Measurements from ENCODE around the gene CTSC. TPM values are rescaled to one million over a fixed set of nuclear protein-coding genes. Genes with fewer than 3 reads are reported as not detected.

The CTSC gene
- 100 to 1,000 TPM; 119 to 122 TPM for total RNA-seq

- ChIA-PET POLR2A (interaction anchor here (0.7 to 4.0 kb wide), 6 partner anchors 9 to 163 kb away, joined by 6 to 46 read pairs (median 8); partner anchors contain the start of gene RAB38), CTCF (interaction anchor here (0.9 to 2.5 kb wide), 2 partner anchors 19 to 230 kb away, joined by 3 to 8 read pairs; no protein-coding TSS in a partner anchor)
These were observed at the start of gene CTSC for GRCh38 chr11:88337181-88337986. TSS of gene CTSC (minus strand) at chr11:88337736. CDS start at chr11:88337672, 64 bp downstream.

- ChIA-PET POLR2A (no interaction called here), CTCF (no interaction called here)
These were observed 47.1 kb upstream of the CTSC start for GRCh38 chr11:88384669-88385005.

GRCh38 chr11:88384004-88384668, 46.6 kb upstream of the CTSC start:
- ChIA-PET CTCF (no interaction called here), POLR2A (no interaction called here)

- ChIA-PET POLR2A (no interaction called here), CTCF (no interaction called here)
These were observed 45.9 kb upstream of the CTSC start for GRCh38 chr11:88383447-88383846.

- CTCF ChIA-PET, result interaction anchor here (0.6 kb wide), 1 partner anchor 101 kb away, joined by 3 read pairs; no protein-coding TSS in a partner anchor
These were observed 41.6 kb upstream of the CTSC start for GRCh38 chr11:88379130-88379529.

GRCh38 chr11:88378422-88379066, 41.0 kb upstream of the CTSC start:
- ChIA-PET CTCF (interaction anchor here (0.6 kb wide), 1 partner anchor 100 kb away, joined by 3 read pairs; no protein-coding TSS in a partner anchor), POLR2A (interaction anchor here (0.6 kb wide), 2 partner anchors 85 to 120 kb away, joined by 6 to 7 read pairs; no protein-coding TSS in a partner anchor)

More at GRCh38 chr11:88379130-88379529, 41.6 kb upstream of the CTSC start:
- POLR2A ChIA-PET, result interaction anchor here (0.6 kb wide), 2 partner anchors 85 to 120 kb away, joined by 6 to 7 read pairs; no protein-coding TSS in a partner anchor

GRCh38 chr11:88377646-88378045, 40.1 kb upstream of the CTSC start:
- POLR2A ChIA-PET, result no interaction called here

GRCh38 chr11:88377144-88377543, 39.6 kb upstream of the CTSC start:
- CTCF ChIA-PET, result no interaction called here
- POLR2A ChIA-PET, result no interaction called here

More at GRCh38 chr11:88377646-88378045, 40.1 kb upstream of the CTSC start:
- CTCF ChIA-PET, result no interaction called here

- ChIA-PET POLR2A (interaction anchor here (0.6 kb wide), 1 partner anchor 41 kb away, joined by 4 read pairs; no protein-coding TSS in a partner anchor), CTCF (no interaction called here)
These were observed 38.5 kb upstream of the CTSC start for GRCh38 chr11:88375927-88376470.

- ChIA-PET POLR2A (no interaction called here), CTCF (no interaction called here)
These were observed 33.2 kb upstream of the CTSC start for GRCh38 chr11:88370782-88371181.

- POLR2A ChIA-PET, result no interaction called here
- CTCF ChIA-PET, result interaction anchor here (1.2 kb wide), 1 partner anchor 20 kb away, joined by 4 read pairs; no protein-coding TSS in a partner anchor
These were observed 29.8 kb upstream of the CTSC start for GRCh38 chr11:88367310-88367709.

GRCh38 chr11:88363648-88364065, 26.1 kb upstream of the CTSC start:
- CTCF ChIA-PET, result no interaction called here
- POLR2A ChIA-PET, result no interaction called here

GRCh38 chr11:88363004-88363403, 25.5 kb upstream of the CTSC start:
- CTCF ChIA-PET, result no interaction called here
- POLR2A ChIA-PET, result no interaction called here

GRCh38 chr11:88360141-88360540, 22.6 kb upstream of the CTSC start:
- POLR2A ChIA-PET, result no interaction called here
- CTCF ChIA-PET, result no interaction called here

- POLR2A ChIA-PET, result no interaction called here
These were observed 22.0 kb upstream of the CTSC start for GRCh38 chr11:88359541-88359940.

GRCh38 chr11:88359114-88359513, 21.6 kb upstream of the CTSC start:
- ChIA-PET CTCF (no interaction called here), POLR2A (no interaction called here)

More at GRCh38 chr11:88359541-88359940, 22.0 kb upstream of the CTSC start:
- CTCF ChIA-PET, result no interaction called here

GRCh38 chr11:88358040-88358431, 20.5 kb upstream of the CTSC start:
- ChIA-PET POLR2A (interaction anchor here (5.2 kb wide), 1 partner anchor 21 kb away, joined by 46 read pairs; the partner anchor contains the start of gene CTSC), CTCF (no interaction called here)

GRCh38 chr11:88357323-88358039, 19.9 kb upstream of the CTSC start:
- ChIA-PET CTCF (interaction anchor here (0.7 to 1.9 kb wide), 4 partner anchors 12 to 185 kb away, joined by 3 to 8 read pairs (median 5); partner anchors contain the start of gene CTSC), POLR2A (interaction anchor here (0.7 to 5.2 kb wide), 3 partner anchors 21 to 182 kb away, joined by 3 to 46 read pairs (median 10); partner anchors contain the start of genes CTSC and RAB38)

- POLR2A ChIA-PET, result interaction anchor here (5.2 kb wide), 1 partner anchor 19 kb away, joined by 46 read pairs; the partner anchor contains the start of gene CTSC
- CTCF ChIA-PET, result interaction anchor here (1.1 to 1.9 kb wide), 3 partner anchors 18 to 188 kb away, joined by 3 to 8 read pairs (median 5); partner anchors contain the start of gene CTSC
These were observed 18.4 kb upstream of the CTSC start for GRCh38 chr11:88355887-88356286.

Data from activated CD8-positive, alpha-beta memory T cell treated with anti-CD3 and anti-CD28 coated beads for 36 hours (primary cell).